Activated T-cell treated with anti-CD3 and anti-CD28 coated beads for 1 hour (primary cell): ENCODE measurements around the gene PRPF39.

ENCODE experiments used
- DNase-seq: peaks from one replicate; pipeline ENCODE4 v3.0.0-alpha.2; 2020; ENCODE audit warnings: low read depth

Gene PRPF39

DNA sequence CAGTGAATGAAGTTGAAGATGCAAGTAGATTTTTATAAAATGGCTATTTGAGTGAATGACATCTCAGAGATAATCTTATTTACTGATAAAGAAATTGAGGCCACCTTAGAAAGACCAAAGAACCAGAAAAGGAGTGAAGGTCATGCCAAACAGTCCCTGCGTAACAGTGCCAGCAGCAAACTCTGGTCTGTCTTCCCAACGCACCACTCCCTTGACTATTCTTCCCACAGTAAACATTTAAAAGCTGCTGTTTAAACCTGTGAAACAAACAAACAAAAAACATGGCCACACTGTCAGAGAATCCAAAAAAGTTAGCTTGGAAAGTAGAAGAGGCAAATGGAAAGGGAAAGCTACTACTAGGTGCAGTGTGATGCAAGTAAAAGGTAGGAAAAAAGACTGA, 1.5 kb upstream of the PRPF39 start:
- DNase-seq = no peak

DNA sequence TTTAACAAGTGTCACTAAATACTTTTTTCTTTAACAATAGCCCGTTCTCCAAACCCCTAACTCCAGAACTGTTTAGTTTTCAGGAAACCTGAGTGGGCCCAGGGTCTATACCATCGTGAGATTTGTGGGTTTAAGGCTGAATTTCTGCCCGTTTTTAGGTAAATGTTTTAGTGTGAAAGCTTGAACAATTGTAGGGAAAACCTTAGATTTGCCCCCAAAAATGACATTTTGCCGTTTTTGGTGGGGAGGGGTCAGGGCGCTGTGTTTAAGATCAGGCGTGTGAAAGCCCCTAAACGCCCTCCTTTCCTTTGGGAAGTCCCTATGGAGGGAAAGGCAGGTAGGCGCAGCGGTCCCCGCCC, 320 bp upstream of the PRPF39 start:
- DNase-seq = no peak

DNA sequence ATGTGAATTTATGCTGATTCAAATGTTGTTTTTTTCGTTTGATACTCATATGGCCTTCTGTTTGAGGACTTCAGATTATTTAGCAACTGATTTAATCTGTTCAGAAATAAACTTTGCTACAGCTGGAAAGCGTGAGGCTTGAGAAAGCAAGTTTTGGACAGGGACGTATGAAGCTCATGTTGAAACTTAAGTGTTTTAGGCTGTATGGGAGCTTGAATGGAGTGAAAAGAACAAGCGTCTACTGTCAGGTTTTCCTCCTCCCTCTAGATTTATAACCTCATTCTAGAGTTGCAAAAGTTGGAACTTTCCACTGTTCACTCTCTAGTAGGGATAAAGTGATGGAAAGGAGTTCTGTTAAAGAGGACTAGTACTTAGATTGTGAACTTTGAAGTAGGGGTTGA, 1.0 kb downstream of the PRPF39 start:
- no peak for DNase-seq

DNA sequence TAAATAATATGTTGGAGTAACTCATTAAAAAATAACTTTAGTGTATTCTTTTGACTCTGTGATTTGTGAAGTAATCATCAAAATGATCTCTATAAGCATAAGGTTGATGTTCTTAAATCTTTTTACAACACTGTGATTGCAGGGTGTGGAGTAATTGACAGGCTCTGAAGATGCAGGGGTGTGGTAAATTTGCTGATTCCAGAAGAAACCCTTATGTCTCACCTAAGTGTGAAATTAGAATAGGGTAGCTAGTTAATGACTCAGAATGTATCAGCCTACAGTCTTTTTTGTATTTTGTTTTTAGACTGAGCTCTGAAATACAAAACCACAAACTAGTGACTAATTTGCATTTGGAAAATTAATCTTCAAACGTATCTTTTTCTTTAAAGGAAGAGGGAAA, 5.9 kb downstream of the PRPF39 start:
- no peak for DNase-seq

DNA sequence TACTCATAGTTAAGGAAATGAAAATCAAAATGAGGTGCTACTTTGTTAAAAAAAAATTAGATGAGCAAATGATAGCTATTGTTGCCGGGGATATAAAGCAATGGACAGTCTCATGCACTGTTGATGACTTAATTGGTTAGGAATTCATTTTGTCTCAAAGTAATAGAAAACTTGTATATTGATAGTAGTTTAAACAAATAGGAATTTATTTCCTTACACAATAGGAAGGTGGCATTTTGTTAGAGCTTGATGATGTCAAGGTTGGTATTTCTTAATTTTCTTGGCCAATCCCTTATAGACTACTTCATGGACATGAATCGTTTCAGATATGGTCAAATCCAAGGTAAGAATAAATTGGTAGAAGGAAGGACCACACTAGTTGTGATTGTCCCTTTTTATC, 7.8 kb downstream of the PRPF39 start:
- DNase-seq = no peak

DNA sequence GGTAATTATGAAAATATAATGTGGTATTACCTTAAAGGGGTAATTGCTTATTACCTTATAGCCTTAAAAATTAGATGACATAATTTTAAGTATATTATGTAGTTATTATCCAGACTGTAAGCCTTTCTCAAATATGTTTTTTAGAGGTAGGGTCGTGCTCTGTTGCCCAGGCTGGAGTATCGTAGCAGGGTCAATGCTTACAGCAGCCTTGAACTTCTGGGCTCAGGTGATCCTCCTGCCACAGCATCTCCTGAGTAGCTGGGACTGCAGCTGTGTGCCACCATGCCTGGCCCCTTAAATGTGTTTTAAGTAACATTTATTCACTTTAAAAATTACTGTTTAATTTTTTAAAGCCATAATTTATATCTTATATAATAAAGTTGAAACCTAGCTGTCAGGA, 10.4 kb downstream of the PRPF39 start:
- no peak for DNase-seq

DNA sequence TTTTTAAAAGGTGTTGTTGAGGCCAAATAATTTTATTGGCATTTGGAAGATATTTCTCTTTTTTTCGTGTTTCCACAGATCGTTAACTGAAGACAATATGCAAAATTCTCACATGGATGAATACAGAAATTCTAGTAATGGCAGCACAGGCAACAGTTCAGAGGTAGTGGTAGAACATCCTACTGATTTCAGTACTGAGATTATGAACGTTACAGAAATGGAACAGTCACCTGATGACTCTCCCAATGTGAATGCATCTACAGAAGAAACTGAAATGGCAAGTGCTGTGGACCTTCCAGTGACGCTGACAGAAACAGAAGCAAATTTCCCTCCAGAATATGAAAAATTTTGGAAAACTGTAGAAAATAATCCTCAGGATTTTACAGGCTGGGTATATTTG, 11.2 kb downstream of the PRPF39 start:
- no peak for DNase-seq

DNA sequence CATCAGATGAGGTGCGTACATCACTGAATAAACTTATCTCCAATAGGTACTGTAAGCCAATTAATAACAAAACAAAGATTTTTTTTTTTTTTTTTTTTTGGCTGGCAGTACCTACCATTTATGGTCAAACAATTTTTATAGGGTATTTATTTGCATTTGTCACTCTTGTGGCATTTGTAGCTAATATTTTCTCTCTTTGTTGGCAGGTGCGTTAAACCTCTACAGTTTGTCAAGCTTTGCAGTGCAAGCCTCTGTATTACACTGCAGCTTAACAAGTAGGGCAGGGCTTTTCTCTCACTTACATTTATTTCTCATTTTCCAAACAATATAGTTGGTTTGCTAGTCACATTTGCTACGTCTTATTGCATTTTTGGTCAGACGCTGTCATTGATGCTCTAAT, 12.3 kb downstream of the PRPF39 start:
- no peak for DNase-seq

DNA sequence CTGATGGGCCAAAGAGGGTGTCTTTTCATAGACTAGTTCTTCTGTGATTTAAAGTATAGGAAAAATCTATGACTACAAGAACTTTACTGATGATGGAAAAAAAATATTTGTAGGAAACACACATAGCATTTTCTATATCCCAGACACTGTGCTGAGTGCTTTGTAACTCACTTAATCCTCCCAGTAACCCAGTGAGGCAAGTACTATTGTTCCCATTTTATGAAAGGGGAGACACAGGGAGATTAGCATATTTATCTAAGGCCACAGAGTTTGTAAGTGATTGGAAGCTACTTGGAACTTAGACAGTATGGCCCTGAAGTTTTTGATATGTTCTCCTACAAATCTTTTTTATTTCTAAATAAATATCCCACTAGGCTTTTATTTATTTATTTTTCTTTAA, 19.9 kb downstream of the PRPF39 start:
- no peak for DNase-seq

DNA sequence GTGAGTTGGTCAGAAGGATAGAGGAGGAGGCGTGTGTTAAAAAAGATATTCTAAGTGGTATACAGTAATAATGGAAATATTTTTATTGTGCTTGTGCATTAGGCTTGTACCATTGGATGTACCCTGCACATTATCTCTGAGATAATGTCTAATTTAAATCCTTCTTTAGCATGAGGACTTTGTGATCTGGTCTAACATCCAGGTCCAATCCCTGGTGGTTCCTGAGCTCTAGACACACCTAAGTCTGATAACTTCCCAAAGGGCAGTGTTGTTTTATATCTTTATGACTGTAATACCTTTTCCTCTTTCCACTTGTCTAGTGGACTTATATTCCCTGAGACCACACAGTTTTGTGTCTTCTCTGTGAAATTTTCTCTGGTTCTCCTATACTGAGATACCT, 20.6 kb downstream of the PRPF39 start:
- no peak for DNase-seq

DNA sequence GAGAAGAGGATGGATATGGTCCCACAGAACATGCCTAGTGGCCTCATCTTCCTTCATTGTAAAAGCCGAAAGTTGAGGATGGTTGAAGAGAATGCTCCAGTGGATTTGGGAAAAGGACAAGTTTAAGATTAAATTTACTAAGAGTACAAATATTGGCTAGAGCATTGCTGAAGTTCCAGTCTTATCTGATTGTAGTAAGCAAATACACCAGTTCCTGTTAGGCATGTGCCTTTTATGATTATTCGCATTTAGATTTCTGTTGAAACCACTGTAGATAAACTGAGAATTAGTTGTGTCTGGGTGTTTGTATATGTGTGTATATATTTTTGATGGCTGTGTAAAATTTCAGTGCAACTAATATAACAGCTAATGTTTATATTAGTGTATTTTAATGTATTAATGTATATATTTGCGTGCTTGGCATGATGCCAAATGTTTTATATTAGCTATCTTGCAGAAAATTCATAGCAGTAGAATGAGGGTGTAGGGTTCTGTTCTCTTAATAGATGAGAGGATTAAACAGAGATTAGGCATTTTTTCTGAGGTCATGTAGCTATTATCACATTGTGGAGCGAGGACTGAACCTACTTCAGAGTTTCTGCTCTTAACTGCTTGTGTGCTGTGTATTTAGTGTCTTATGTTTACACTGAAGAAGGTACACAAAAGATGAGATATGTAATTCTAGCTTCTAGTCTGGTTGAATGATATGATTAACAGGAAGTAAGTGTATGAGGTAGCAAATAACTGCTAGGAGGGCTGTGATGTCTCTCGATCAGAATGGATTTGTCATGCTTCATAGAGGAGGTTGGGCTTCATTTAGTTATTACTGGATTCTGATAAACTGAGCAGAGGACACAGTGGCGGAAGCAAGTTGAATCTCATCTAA, 29.2 kb downstream of the PRPF39 start:
- DNase-seq = no peak

DNA sequence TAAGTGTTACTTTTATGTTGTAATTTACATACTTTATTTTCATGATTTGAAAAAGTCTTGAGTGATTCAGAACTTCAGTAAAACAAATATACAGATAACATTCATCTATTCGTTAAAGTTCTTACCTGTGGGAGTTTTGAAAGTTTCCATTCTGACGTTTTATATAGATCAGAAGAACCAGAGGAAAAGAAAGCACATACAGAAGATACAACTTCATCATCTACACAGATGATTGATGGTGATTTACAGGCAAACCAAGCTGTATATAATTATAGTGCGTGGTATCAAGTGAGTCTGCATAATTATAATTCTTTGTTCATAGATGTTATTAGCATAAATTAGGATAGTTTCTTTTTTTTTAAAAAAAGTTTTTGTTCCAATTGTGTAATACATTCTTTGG, 30.4 kb downstream of the PRPF39 start:
- no peak for DNase-seq

DNA sequence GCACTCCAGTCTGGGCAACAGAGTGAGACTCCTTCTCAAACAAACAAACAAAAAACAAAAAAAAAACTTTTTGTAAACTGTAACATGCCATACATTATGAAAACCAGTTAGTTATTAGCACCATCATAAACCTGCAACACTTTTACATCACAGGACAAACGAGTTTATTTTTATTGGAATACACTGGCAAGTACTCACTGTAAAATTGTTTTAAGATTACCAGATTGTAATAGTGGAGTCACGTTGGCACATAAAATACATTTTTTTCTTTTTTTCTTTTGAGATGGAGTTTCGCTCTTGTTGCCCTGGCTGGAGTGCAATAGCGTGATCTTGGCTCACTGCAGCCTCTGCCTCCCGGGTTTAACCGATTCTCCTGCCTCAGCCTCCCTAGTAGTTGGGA, 34.7 kb downstream of the PRPF39 start:
- no peak for DNase-seq

DNA sequence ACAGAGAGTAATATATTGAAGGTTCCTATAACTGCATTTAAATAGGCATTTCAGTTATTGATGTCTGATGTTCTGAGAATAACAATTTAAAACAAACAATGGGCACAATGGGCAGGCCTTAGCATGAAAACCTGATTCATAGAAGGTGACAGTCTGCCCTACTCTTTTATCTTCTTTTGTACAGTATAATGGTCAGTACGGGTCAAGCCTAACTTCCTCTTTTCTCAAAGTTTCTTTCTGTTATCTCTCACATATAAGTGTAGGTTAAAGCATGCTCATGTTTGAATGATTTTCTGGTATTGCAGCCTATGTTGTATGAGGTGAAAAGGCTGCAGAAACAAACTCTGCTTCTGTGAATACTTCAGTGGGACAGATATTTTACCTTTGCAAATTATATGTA, 36.2 kb downstream of the PRPF39 start:
- DNase-seq = no peak

DNA sequence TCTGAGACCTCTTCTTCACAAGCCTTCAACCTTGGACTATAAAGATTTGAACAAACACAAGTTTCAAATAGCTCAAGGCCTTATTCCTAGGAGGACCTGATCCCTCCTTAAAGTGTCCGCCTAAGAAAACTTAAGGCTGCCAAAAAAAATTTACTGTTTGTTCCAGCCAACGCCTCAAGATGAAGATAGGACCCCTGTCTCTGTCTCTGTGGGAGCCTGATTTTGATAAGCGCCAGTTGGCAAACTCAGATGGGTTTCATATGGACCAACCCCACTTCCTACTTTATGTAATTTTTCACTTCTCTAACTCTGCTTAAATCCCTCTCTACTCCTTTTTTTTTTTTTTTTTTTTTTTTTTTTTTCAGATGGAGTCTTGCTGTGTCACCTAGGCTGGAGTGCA, 39.4 kb downstream of the PRPF39 start:
- DNase-seq = no peak

DNA sequence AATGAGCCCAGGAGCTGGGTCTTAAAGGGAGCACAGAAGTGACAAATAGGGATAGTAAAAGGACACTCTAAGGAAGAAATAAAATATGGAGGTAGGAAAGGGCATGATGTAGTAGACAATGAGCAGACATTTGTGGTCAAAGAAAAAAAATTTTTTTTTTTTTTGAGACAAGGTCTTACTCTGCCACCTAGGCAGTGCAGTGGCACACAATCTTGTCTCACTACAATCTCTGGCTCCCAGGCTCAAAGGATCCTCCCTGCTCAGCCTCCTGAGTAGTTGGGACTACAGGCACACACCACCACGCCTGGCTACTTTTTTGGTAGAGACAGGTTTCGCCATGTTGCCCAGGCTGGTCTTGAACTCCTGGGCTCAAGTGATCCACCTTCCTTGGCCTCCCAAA, 41.8 kb downstream of the PRPF39 start:
- DNase-seq = no peak

DNA sequence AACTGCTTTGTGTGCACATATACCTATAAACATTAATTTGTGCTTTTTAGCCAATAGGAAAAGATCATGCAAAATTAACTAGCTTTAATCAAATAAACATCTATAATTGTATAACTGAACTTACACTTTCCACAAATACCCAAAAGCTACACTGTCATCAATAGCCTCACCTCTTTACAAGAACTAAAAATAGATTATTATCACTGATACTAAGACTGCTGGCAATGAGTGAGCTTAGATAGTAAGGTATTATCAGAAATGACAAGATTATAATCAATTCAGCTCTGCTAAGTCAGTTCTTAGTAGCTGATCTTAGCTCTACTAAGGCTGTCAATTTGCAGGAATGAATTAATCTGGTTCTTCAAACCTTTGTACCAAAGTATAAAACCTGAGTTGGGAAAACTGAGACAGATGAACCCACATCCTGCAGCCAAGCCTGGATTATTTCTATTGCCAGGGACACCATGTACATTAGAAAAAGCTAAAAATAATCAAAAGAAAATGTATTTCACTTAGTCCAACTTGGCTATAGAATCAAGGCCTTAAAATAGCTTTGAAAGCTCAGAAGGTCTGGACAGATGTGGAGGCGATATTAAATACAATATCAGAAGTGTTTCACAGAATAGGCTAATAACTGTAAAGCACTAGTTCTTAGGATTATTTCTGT, 45.2 kb downstream of the PRPF39 start:
- DNase-seq = no peak

DNA sequence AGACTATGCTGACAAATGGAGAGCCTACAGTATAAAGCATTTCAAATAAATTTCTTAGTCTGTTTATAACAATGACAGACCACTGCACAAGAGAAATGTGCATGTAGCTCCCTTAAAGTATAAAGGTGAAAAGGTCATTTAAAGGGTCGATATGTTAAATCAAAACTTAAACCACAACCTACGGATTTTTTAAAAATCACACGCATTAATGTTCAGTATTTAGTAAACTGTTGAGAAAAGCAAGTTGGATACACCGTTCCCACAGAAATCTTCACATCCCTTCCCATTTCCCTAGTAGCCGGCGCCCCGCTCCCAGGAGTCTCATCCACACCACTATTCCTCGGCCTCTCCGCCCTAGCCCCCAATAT, 49.8 kb downstream of the PRPF39 start:
- DNase-seq = no peak

DNA sequence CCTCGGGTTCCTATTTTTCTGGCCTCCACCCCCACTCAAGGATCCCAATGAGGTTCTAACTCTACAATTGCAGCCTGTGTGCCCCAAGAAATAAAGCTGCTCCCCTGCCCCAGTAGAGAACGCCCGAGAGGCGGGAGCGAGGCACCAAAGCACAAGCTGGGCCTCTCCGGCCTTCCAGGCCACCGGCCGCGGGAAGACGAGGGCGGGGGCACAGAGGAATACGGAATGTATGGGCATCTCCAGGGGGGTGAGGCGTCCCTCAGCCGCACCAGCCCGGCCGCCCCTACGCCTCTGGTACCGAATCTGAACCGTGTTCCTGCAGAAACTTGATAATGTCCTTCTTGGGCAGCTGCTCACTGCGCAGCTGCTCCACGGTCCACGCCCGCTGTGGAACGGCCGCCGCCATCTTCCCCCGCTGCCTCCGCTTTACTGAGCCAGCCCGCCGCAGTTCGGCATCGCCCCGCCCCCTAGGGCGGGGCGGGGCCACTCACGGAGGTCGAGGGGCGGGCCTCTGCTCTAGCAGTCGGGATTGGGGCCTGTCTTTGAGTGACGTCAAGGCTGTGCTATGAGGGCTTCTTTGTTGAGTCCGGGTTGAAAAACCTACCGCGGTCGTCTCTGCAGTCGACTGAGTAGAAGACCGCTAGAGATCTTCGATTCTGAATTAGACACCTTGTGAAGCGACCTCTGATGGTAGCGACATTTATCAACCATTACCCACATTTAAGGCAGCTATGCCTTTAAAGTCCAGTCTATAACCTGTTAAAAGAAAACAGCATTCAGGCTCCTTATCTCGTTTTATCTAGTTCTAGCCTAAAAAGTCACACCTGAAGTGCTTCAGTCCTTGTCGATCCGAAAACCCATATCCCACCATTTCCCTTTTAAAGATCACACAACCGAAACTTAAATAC, 50.4 kb downstream of the PRPF39 start, which contains the start of gene FKBP3:
Gene FKBP3, minus strand, starts transcription at position 431 of the 908 bp plus-strand sequence. Its CDS starts 25 bp downstream, at position 406.
- DNase-seq = peak; percentile 93

DNA sequence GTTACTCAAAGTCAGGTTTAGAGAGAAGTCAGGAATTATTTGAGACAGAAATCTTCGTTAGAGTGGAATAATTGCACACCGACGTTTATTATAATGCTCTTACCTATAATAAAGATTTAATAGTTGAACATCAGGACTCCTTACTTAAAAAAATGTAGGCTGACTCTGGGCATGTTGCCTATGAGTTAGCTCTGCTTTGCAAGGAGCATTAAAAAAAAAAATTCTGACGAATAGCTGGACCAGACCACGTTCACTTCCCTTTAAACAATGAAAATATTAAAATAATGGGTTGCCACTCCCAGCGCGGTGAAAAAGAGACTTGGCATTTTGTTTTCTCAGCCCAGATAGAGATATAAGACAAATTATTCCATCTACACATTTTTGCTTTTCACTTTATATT, 51.2 kb downstream of the PRPF39 start:
- no peak for DNase-seq

DNA sequence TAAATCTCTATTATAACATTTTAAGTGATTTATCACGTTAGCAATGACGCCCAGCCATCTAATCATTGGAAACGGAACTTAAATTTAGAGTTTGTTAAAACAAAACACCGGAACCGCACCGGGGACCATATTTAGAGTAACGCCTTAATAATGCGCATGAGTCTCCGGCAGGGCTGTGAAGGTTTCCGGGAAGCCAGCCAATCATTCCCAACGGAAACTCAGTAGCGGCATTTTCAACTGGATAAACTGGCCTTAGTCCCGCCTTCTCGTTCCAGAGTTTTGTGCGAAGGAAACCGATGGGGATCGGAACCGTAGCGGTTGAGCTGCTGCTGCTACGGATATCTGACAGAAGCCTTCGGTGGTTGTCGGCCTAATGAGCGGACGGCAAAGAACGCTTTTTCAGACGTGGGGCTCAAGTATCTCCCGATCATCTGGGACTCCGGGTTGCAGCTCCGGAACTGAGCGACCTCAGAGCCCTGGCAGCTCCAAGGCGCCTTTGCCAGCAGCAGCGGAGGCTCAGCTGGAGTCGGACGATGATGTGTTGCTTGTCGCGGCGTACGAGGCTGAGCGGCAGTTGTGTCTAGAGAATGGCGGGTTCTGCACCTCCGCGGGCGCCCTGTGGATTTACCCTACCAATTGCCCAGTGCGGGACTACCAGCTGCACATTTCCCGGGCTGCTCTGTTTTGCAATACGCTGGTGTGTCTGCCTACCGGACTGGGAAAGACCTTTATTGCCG, 51.9 kb downstream of the PRPF39 start, which contains the start of gene FANCM:
Gene FANCM, plus strand, starts transcription at position 272 of the 737 bp plus-strand sequence. Its CDS starts 102 bp downstream, at position 374.
- DNase-seq = peak; percentile 71

DNA sequence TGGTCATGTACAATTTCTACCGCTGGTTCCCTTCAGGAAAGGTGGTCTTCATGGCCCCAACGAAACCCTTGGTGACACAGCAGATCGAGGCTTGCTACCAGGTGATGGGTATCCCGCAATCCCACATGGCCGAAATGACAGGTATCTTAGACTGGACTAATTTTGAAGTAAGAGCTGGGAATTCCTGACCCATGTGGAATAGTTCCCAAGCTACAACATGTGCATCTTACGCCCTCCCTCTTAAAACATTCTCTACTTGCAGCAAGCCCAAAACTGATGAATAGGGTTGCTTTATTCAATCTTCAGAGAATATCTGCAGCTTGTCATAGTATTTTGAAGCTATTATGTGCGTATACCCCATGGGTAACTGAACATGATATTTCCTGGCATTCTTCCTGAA, 52.5 kb downstream of the PRPF39 start:
- DNase-seq = no peak
